Measurements from ENCODE around the gene ARHGAP29.

Gene ARHGAP29

GRCh38 chr1:94235189-94236012, 2.0 kb downstream of the ARHGAP29 start:
- DNase-seq (ENCODE audit: low read depth, low spot score), result no peak
- H3K4me1 ChIP-seq (ENCODE audit: insufficient read depth, insufficient read length), result no peaks in the 10 kb centered on the region
- TF ChIP-seq SUZ12 (IDR thresholded peaks at IDR 0.05; ENCODE audit: extremely low read depth, insufficient read depth, insufficient read length) (no peak), YY1 (IDR thresholded peaks at IDR 0.05; ENCODE audit: insufficient read depth, insufficient read length) (no peak), ZNF274 (IDR thresholded peaks at IDR 0.05; ENCODE audit: low read depth, low read length) (no peak)
- H3K36me3 ChIP-seq (ENCODE audit: insufficient read depth, insufficient read length, low read length), result no peaks in the 10 kb centered on the region
- H3K4me3 ChIP-seq (ENCODE audit: insufficient read length, low read depth), result no peak overlapping the region
- no peaks in the 10 kb centered on the region for H3K9me3 ChIP-seq (ENCODE audit: insufficient read depth, low read length)
- peaks cover 19% of the 10 kb centered on the region for H3K27me3 ChIP-seq (ENCODE audit: insufficient read depth, insufficient read length)
- no peak overlapping the region for H3K9ac ChIP-seq (ENCODE audit: insufficient read length, low read depth)

DNA sequence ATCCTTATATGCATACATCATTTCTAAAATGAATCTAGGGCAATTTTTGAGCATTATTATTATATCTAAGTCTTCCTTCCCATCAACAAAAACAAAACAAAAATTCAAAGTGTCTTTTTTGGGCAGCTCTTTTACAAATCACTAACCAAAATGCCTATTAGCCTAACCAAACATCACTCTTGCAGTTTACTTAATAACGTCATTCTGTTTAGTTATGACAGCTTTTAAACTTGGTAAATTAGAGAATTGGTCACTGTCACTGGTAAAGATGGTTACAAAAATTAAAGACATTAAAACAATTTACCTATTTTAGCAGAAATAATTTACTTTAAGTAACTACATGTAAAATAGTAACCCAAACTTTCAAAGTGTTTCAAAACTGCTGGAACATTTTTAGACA, 2.8 kb downstream of the ARHGAP29 start:
- no peak for DNase-seq (ENCODE audit: low read depth, low spot score)
- Histone ChIP-seq H3K4me3 (ENCODE audit: insufficient read length, low read depth) (no peak overlapping the region), H3K27me3 (ENCODE audit: insufficient read depth, insufficient read length) (peaks cover 19% of the 10 kb centered on the region), H3K36me3 (ENCODE audit: insufficient read depth, insufficient read length, low read length) (no peaks in the 10 kb centered on the region), H3K9me3 (ENCODE audit: insufficient read depth, low read length) (no peaks in the 10 kb centered on the region), H3K9ac (ENCODE audit: insufficient read length, low read depth) (no peak overlapping the region), H3K4me1 (ENCODE audit: insufficient read depth, insufficient read length) (no peaks in the 10 kb centered on the region)
- TF ChIP-seq ZNF274 (IDR thresholded peaks at IDR 0.05; ENCODE audit: low read depth, low read length) (no peak), SUZ12 (IDR thresholded peaks at IDR 0.05; ENCODE audit: extremely low read depth, insufficient read depth, insufficient read length) (no peak), YY1 (IDR thresholded peaks at IDR 0.05; ENCODE audit: insufficient read depth, insufficient read length) (no peak)

- no peaks in the 10 kb centered on the region for H3K4me1 ChIP-seq (ENCODE audit: insufficient read depth, insufficient read length)
- no peak for DNase-seq (ENCODE audit: low read depth, low spot score)
- no peak overlapping the region for H3K9ac ChIP-seq (ENCODE audit: insufficient read length, low read depth)
- peaks cover 13% of the 10 kb centered on the region for H3K27me3 ChIP-seq (ENCODE audit: insufficient read depth, insufficient read length)
- no peaks in the 10 kb centered on the region for H3K36me3 ChIP-seq (ENCODE audit: insufficient read depth, insufficient read length, low read length)
- no peaks in the 10 kb centered on the region for H3K9me3 ChIP-seq (ENCODE audit: insufficient read depth, low read length)
- H3K4me3 ChIP-seq (ENCODE audit: insufficient read length, low read depth), result no peak overlapping the region
- TF ChIP-seq SUZ12 (IDR thresholded peaks at IDR 0.05; ENCODE audit: extremely low read depth, insufficient read depth, insufficient read length), result no peak
Observed at GRCh38 chr1:94231746-94232145, 5.6 kb downstream of the ARHGAP29 start.

DNA sequence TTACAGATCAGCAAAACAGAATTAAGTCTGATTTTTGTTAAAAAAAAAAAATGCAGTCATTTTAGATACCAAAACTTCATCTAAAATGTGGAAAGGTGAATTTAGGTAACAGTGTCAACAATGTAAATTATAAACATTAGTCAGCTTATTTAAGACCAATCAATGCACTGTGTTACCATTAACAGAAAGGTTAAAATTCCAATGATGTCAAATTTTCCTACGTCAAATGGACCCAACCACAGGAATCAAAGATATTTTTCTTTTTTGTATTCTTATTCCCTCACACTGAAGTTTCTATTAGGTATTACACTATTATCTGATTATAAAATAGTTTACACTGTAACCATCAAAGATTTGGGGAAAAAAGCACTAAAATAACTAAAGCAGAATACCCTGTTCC, 6.5 kb downstream of the ARHGAP29 start:
- Histone ChIP-seq H3K36me3 (ENCODE audit: insufficient read depth, insufficient read length, low read length) (no peaks in the 10 kb centered on the region), H3K9ac (ENCODE audit: insufficient read length, low read depth) (no peak overlapping the region), H3K4me3 (ENCODE audit: insufficient read length, low read depth) (no peak overlapping the region), H3K27me3 (ENCODE audit: insufficient read depth, insufficient read length) (peaks cover 10% of the 10 kb centered on the region), H3K9me3 (ENCODE audit: insufficient read depth, low read length) (no peaks in the 10 kb centered on the region), H3K4me1 (ENCODE audit: insufficient read depth, insufficient read length) (no peaks in the 10 kb centered on the region)
- TF ChIP-seq SUZ12 (IDR thresholded peaks at IDR 0.05; ENCODE audit: extremely low read depth, insufficient read depth, insufficient read length), result no peak
- TF ChIP-seq ZNF274 (IDR thresholded peaks at IDR 0.05; ENCODE audit: low read depth, low read length), result no peak
- no peak for TF ChIP-seq YY1 (IDR thresholded peaks at IDR 0.05; ENCODE audit: insufficient read depth, insufficient read length)
- no peak for DNase-seq (ENCODE audit: low read depth, low spot score)

DNA sequence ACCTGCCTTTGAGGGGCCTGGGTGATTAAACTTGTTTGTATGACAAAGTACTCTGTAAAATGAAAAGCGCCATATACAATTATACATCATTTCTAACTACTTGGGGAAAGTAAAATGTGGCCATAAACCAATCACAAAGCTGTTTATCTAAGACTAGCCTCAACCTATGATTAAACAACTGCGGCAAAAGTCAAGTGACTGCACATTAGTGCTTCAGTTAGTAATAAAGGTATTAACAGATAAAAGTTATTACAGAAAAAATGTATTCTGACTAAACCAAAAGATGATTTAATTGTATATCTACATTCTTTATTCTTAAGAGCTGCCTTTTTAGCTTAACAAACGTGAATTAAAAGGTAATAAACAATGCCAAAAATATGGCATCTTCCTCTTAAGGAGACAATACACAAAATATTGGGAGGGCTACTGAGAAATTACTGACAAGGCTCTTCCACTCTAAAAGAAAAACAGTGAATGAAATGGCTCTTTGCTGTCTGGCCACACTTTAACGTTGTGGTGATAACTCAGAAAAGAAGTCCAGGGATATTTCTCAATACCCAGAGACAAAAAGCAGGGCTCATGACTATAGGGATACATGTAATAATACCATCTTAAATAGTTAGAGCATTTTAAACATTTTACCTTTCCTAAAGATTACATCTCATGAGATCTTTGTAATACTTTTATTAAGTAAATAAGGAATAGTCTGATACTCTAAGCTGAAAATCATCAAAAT, 8.6 kb downstream of the ARHGAP29 start:
- Histone ChIP-seq H3K27me3 (ENCODE audit: insufficient read depth, insufficient read length) (no peaks in the 10 kb centered on the region), H3K4me3 (ENCODE audit: insufficient read length, low read depth) (no peak overlapping the region), H3K9me3 (ENCODE audit: insufficient read depth, low read length) (no peaks in the 10 kb centered on the region), H3K4me1 (ENCODE audit: insufficient read depth, insufficient read length) (no peaks in the 10 kb centered on the region), H3K9ac (ENCODE audit: insufficient read length, low read depth) (no peak overlapping the region), H3K36me3 (ENCODE audit: insufficient read depth, insufficient read length, low read length) (no peaks in the 10 kb centered on the region)
- no peak for TF ChIP-seq YY1 (IDR thresholded peaks at IDR 0.05; ENCODE audit: insufficient read depth, insufficient read length)
- DNase-seq (ENCODE audit: low read depth, low spot score), result no peak

DNA sequence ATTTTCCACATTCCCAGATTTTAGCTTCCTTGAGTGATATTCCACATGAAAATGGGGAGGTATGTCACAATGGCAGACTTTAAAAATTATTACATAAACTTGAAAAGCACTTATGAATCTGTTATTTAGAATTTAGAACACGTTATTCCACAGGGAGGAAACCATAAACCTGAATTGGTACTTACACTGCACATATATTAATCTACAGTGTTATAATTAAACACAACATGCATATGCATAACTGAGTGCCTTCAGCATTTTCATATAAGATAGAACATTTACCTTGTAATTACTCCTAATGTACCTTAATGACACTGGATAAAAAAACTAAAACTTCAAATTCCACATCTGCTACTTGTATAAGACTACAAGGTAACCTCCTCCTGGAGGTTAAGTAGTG, 9.8 kb downstream of the ARHGAP29 start:
- DNase-seq (ENCODE audit: low read depth, low spot score), result no peak
- no peak for TF ChIP-seq ZNF274 (IDR thresholded peaks at IDR 0.05; ENCODE audit: low read depth, low read length)
- Histone ChIP-seq H3K36me3 (ENCODE audit: insufficient read depth, insufficient read length, low read length) (no peaks in the 10 kb centered on the region), H3K27me3 (ENCODE audit: insufficient read depth, insufficient read length) (no peaks in the 10 kb centered on the region), H3K9me3 (ENCODE audit: insufficient read depth, low read length) (no peaks in the 10 kb centered on the region), H3K4me3 (ENCODE audit: insufficient read length, low read depth) (no peak overlapping the region), H3K9ac (ENCODE audit: insufficient read length, low read depth) (no peak overlapping the region), H3K4me1 (ENCODE audit: insufficient read depth, insufficient read length) (no peaks in the 10 kb centered on the region)

DNA sequence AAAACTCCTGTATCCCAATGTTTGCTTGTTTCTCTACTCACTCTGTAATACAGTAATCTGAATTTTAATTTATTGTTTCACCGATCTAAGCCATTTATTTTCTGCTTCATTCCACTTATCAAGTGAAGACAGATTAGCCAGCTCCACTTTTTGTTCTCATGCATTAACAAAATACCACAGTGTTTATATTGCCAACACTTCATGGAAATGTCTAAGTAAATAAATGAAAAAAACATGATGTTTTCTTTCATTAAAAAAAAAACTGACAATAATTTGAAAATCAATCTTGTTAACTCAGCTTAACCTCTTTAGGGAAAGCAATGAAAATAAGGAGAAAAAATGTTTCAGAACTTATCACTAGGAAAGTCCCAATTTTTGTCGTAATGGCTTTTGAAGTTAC, 11.5 kb downstream of the ARHGAP29 start:
- Histone ChIP-seq H3K27me3 (ENCODE audit: insufficient read depth, insufficient read length) (no peaks in the 10 kb centered on the region), H3K9me3 (ENCODE audit: insufficient read depth, low read length) (no peaks in the 10 kb centered on the region), H3K4me3 (ENCODE audit: insufficient read length, low read depth) (no peak overlapping the region), H3K9ac (ENCODE audit: insufficient read length, low read depth) (no peak overlapping the region), H3K4me1 (ENCODE audit: insufficient read depth, insufficient read length) (no peaks in the 10 kb centered on the region), H3K36me3 (ENCODE audit: insufficient read depth, insufficient read length, low read length) (no peaks in the 10 kb centered on the region)
- TF ChIP-seq SUZ12 (IDR thresholded peaks at IDR 0.05; ENCODE audit: extremely low read depth, insufficient read depth, insufficient read length), result no peak
- no peak for TF ChIP-seq ZNF274 (IDR thresholded peaks at IDR 0.05; ENCODE audit: low read depth, low read length)
- no peak for TF ChIP-seq YY1 (IDR thresholded peaks at IDR 0.05; ENCODE audit: insufficient read depth, insufficient read length)
- DNase-seq (ENCODE audit: low read depth, low spot score), result no peak

Measured in NT2/D1 (cell line).